Measurements from ENCODE around the gene RPP30.

The RPP30 gene

DNA sequence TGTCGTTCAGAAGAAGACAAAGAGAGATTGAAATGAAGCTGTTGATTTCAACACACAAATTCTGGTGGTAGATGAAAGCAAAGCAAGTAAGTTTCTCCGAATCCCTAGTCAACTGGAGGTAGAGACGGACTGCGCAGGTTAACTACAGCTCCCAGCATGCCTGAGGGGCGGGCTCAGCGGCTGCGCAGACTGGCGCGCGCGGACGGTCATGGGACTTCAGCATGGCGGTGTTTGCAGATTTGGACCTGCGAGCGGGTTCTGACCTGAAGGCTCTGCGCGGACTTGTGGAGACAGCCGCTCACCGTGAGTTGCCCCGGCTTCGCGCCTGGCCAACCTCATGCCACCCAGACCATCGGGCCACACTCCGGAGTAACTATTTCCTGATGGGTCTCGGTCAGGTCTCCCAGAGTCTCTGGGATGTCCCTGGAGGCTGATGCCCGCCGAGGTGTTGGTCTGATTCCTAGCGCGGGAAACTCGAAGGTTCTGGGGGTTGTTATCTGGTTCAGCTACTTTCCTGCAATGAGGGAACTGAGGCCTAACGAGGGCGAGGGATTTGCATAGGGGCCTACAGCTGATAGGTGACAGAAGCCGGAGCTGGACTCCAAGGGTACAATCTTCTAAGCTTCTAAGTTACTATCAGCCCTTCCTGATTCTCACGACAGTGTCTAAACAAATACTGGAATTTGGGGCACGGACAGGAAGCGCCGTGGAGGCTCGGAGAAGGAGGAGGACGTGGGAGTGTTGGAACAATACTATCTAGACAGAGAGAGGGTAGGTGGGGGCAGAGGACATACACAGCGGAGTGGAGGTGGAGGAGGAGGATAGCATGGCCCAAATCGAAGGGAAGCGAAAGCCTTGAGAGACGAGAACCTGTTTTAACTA lies at the start of gene RPP30:
TSS of gene RPP30 (plus strand) at position 209 of the 882 bp plus-strand sequence. CDS start at position 222, 13 bp downstream.
- peak within 1 kb of the TSS; percentile 99 for H3K4me3 ChIP-seq (ENCODE audit: control insufficient read depth, low read depth, low read length)
- TF ChIP-seq, protein P1, sequence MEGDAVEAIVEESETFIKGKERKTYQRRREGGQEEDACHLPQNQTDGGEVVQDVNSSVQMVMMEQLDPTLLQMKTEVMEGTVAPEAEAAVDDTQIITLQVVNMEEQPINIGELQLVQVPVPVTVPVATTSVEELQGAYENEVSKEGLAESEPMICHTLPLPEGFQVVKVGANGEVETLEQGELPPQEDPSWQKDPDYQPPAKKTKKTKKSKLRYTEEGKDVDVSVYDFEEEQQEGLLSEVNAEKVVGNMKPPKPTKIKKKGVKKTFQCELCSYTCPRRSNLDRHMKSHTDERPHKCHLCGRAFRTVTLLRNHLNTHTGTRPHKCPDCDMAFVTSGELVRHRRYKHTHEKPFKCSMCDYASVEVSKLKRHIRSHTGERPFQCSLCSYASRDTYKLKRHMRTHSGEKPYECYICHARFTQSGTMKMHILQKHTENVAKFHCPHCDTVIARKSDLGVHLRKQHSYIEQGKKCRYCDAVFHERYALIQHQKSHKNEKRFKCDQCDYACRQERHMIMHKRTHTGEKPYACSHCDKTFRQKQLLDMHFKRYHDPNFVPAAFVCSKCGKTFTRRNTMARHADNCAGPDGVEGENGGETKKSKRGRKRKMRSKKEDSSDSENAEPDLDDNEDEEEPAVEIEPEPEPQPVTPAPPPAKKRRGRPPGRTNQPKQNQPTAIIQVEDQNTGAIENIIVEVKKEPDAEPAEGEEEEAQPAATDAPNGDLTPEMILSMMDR (conservative IDR thresholded peaks at IDR 0.05; ENCODE audit: control insufficient read depth, insufficient read depth, low read depth, low read length), result no peak
- DNase-seq (ENCODE audit: low read depth), result peak; percentile 72

DNA sequence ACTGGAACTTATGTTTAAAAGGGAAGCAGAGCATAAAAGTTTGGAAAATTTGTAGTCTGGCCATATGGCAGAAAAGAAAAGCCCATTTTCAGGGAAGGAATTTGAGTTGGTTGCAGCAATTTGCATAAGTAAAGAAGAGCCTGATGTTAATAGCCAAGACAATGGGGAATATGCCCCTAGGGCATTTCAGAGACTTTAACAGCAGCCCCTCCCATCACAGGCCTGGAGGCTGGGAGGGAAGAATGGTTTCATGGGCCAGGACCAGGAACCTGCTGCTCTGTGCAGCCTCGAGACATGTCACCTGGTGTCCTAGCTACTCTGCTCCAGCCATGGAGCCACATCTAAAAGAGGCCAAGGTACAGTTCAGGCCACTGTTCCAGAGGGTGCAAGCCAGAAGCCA lies 49.3 kb upstream of the RPP30 start:
- no peak for DNase-seq (ENCODE audit: low read depth)
- H3K4me3 ChIP-seq (ENCODE audit: control insufficient read depth, low read depth, low read length), result no peak overlapping the region
- TF ChIP-seq, protein P1 (conservative IDR thresholded peaks at IDR 0.05; ENCODE audit: control insufficient read depth, insufficient read depth, low read depth, low read length), result no peak

GRCh38 chr10:90832111-90832510 lies 39.7 kb upstream of the RPP30 start:
- TF ChIP-seq, protein P1 (conservative IDR thresholded peaks at IDR 0.05; ENCODE audit: control insufficient read depth, insufficient read depth, low read depth, low read length), result no peak
- no peak for DNase-seq (ENCODE audit: low read depth)
- no peak overlapping the region for H3K4me3 ChIP-seq (ENCODE audit: control insufficient read depth, low read depth, low read length)

GRCh38 chr10:90834326-90834725 lies 37.4 kb upstream of the RPP30 start:
- TF ChIP-seq, protein P1 (conservative IDR thresholded peaks at IDR 0.05; ENCODE audit: control insufficient read depth, insufficient read depth, low read depth, low read length), result no peak
- DNase-seq (ENCODE audit: low read depth), result no peak
- H3K4me3 ChIP-seq (ENCODE audit: control insufficient read depth, low read depth, low read length), result no peak overlapping the region

- no peak for DNase-seq (ENCODE audit: low read depth)
- TF ChIP-seq, protein P1 (conservative IDR thresholded peaks at IDR 0.05; ENCODE audit: control insufficient read depth, insufficient read depth, low read depth, low read length), result no peak
- H3K4me3 ChIP-seq (ENCODE audit: control insufficient read depth, low read depth, low read length), result no peak overlapping the region
Observed at GRCh38 chr10:90837486-90837885, 34.3 kb upstream of the RPP30 start.

DNA sequence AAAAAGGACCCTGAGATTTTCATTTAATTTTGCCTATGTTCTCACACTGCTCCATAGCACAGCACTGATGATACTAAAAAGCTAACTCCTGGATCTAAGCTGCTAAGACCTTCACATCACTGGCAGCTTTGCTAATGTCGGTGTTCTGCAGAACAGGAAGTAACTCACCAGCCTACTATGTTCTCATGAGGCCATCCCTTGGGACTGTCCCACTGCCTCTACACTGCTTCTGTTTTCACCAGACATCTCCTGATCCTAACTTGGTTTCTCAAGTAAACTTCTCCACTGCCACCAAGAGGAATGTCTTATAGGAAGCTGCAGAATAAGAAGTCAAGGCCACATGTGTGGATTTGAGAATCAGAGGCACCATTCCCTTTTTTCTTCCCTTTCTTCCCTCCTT lies 29.0 kb upstream of the RPP30 start:
- TF ChIP-seq, protein P1 (conservative IDR thresholded peaks at IDR 0.05; ENCODE audit: control insufficient read depth, insufficient read depth, low read depth, low read length), result no peak
- DNase-seq (ENCODE audit: low read depth), result no peak
- H3K4me3 ChIP-seq (ENCODE audit: control insufficient read depth, low read depth, low read length), result no peak overlapping the region

Measured in fibroblast of mammary gland (primary cell).